Ascending aorta (tissue), 2 donors: ENCODE results near the gene MN1. TPM values are rescaled to one million over a fixed set of nuclear protein-coding genes. Genes with fewer than 3 reads are reported as not detected.
A peak's percentile ranks its signal among the peaks of the same experiment; 100 is the strongest.

Experiments used
- DNase-seq, 2 donors: peaks; one replicate each; pipeline ENCODE4 v3.0.0-alpha.2; 2019; ENCODE audit warnings: low spot score in 2 of 2
- H3K27ac ChIP-seq, 2 donors: fragments of 200-600 bp; sonication (generic); one replicate each; pipeline ENCODE4 v1.5.1; 2016 to 2017; ENCODE audit warnings: mild to moderate bottlenecking in 1 of 2
- H3K27me3 ChIP-seq: fragments of 200-600 bp; sonication (generic); one replicate; pipeline ENCODE4 v1.5.1; 2017
- H3K36me3 ChIP-seq, 2 donors: fragments of 200-600 bp; sonication (generic); one replicate each; pipeline ENCODE4 v1.5.1; 2016
- H3K4me1 ChIP-seq, 2 donors: fragments of 200-600 bp; sonication (generic); one replicate each; pipeline ENCODE4 v1.5.1; 2016 to 2017; ENCODE audit warnings: mild to moderate bottlenecking in 1 of 2
- H3K4me3 ChIP-seq, 2 donors: fragments of 200-600 bp; sonication (generic); one replicate each; pipeline ENCODE4 v1.5.1; 2016 to 2017; ENCODE audit warnings: mild to moderate bottlenecking in 1 of 2
- H3K9me3 ChIP-seq, 2 donors: fragments of 200-600 bp; sonication (generic); one replicate each; pipeline ENCODE4 v1.5.1; 2016
- CTCF ChIP-seq, 3 experiments: fragments of 200-600 bp in 2 of 3; fragments of 450-650 bp in 1 of 3; sonication (generic) in 2 of 3; IDR thresholded peaks; one replicate each; pipeline ENCODE4 v1.5.1; 2016 to 2019; ENCODE audit warnings: antibody characterized with exemption in 3 of 3, mild to moderate bottlenecking in 1 of 3, moderate library complexity in 1 of 3
- intact Hi-C: fragments of 100-400 bp; cut with DNase I; formaldehyde crosslinking; loops from one replicate; pipeline ENCODE4 v1.15.1; 2023
- total RNA-seq: library from RNA; depleted of rRNA; stranded (reverse); fragments of >200 nt; gene quantifications from one replicate; pipeline ENCODE4 v1.1.0, GENCODE V29; 2016

Gene MN1
- total RNA-seq, 1 donor from 2014 or later = 23.0 TPM

GRCh38 chr22:27834364-27835185, 33.0 kb upstream of the MN1 start:
- DNase-seq = peak in 1 of 2 donors; percentile 55

GRCh38 chr22:27833803-27834202, 32.2 kb upstream of the MN1 start:
- Histone ChIP-seq H3K36me3 (no peaks in the 10 kb centered on the region), H3K4me1 (no peaks in the 10 kb centered on the region), H3K9me3 (no peaks in the 10 kb centered on the region), H3K27ac (no peak overlapping the region), H3K27me3 (no peaks in the 10 kb centered on the region), H3K4me3 (no peak overlapping the region)
- no peak for TF ChIP-seq CTCF (IDR thresholded peaks at IDR 0.05)
- intact Hi-C loops = no loop called here
- DNase-seq = no peak

More at GRCh38 chr22:27834364-27835185, 33.0 kb upstream of the MN1 start:
- Histone ChIP-seq H3K36me3 (no peaks in the 10 kb centered on the region), H3K4me1 (no peaks in the 10 kb centered on the region), H3K27me3 (no peaks in the 10 kb centered on the region), H3K4me3 (no peak overlapping the region), H3K27ac (no peak overlapping the region), H3K9me3 (no peaks in the 10 kb centered on the region)
- intact Hi-C loops = no loop called here
- TF ChIP-seq CTCF (IDR thresholded peaks at IDR 0.05) = no peak

- no peak overlapping the region for H3K4me3 ChIP-seq
- DNase-seq = no peak
- H3K27ac ChIP-seq = no peak overlapping the region
- peaks cover 4 to 6% of the 10 kb centered on the region in 2 donors for H3K4me1 ChIP-seq
- no peaks in the 10 kb centered on the region for H3K9me3 ChIP-seq
- no peak for TF ChIP-seq CTCF (IDR thresholded peaks at IDR 0.05)
- intact Hi-C loops = no loop called here
- no peaks in the 10 kb centered on the region for H3K36me3 ChIP-seq
- no peaks in the 10 kb centered on the region for H3K27me3 ChIP-seq
These were observed 31.1 kb upstream of the MN1 start for GRCh38 chr22:27832606-27833005.

GRCh38 chr22:27829620-27830019, 28.1 kb upstream of the MN1 start:
- Histone ChIP-seq H3K4me3 (no peak overlapping the region), H3K27ac (no peak overlapping the region), H3K36me3 (no peaks in the 10 kb centered on the region), H3K9me3 (no peaks in the 10 kb centered on the region), H3K4me1 (peaks cover 9 to 13% of the 10 kb centered on the region in 2 donors), H3K27me3 (no peaks in the 10 kb centered on the region)
- TF ChIP-seq CTCF (IDR thresholded peaks at IDR 0.05) = no peak
- DNase-seq = no peak
- intact Hi-C loops = no loop called here

DNA sequence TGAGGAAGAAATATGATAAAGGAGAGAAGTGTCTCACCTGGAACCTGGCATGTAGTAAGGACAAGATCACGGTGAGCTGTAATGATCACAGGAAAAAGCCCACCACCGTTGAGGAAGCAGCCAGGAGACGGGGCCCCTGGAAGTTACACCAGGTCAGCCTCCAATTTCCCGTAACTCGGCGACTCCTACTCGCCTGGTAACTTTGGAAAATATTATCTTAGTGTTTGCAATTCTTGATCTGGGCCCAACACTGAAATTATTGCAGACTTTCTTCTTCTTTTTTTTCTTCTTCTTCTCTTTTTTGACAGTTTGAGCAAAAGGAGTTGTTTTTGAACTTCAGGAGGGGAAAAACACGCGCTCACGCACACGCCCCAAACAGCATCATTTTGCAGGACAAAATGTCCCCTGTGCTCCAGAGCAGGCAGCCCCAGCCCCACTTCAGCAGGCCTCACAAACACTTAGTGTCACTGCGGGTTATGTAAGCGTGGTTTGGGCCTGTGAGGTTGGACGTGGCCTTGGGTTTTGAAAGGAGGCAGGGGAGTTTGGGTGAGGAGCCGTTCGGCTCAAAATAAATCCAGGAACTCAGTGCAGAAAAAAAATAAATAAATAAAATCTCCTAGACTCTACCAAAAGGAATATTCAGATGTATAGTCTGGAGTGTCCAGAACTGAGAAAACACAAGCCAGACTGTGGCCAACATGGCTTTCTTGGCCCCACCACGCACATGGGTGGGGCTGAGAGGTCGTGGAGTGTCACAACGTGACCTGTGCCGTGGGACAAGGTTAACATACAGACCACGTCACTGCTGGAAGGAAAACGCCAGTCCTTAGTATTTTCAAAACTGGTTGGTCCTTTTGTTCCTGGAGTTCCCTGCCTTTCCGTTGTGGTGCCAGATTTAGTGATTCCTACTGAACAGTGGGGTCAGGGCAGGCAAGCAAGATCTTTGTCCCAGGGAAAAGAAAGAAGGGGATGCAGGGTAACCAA, 26.3 kb upstream of the MN1 start:
- Histone ChIP-seq H3K4me1 (peaks cover 9 to 13% of the 10 kb centered on the region in 2 donors), H3K27ac (peak overlapping the region; percentile 82), H3K4me3 (peak overlapping the region in 1 of 2 donors; percentile 10), H3K9me3 (no peaks in the 10 kb centered on the region), H3K27me3 (no peaks in the 10 kb centered on the region), H3K36me3 (no peaks in the 10 kb centered on the region)
- DNase-seq = peak in 1 of 2 donors; percentile 81
- intact Hi-C loops = no loop called here
- TF ChIP-seq CTCF (IDR thresholded peaks at IDR 0.05) = no peak
